Endothelial cell of umbilical vein (primary cell): Measurements from ENCODE around the gene CHRNA10. TPM values are rescaled to one million over a fixed set of nuclear protein-coding genes. Genes with fewer than 3 reads are reported as not detected.

ENCODE experiments used
- BruUV-seq: library from RNA; stranded (reverse); fragments of 400-500 nt; replicated peaks from 2 replicates; lab custom pipeline; 2021; lab: Mats Ljungman, UMichigan
- CTCF ChIA-PET: fragments of 300-600, 350-600 bp; sonication (Branson Sonifier 250); formaldehyde crosslinking; loops from one replicate; lab custom pipeline; 2021; ENCODE audit warnings: antibody characterized with exemption, inconsistent platforms; lab: Charles Lee
- POLR2A ChIA-PET: fragments of 300-600, 350-600 bp; sonication (Branson Sonifier 250); formaldehyde crosslinking; loops from one replicate; lab custom pipeline; 2021; ENCODE audit warnings: antibody characterized with exemption, inconsistent platforms; lab: Charles Lee
- DNase-seq: peaks from one replicate; pipeline ENCODE4 v3.0.0-alpha.2; 2011; ENCODE audit warnings: low read depth, low spot score
- FAIRE-seq: peaks from 2 replicates; lab custom pipeline; 2011; peaks lifted over from hg19 to GRCh38; lab: Jason Lieb, UNC
- H2AFZ ChIP-seq: 2 replicates; pipeline ENCODE4 v1.6.0; 2012; ENCODE audit warnings: low read depth, low read length, control low read depth, inconsistent platforms
- H3K27ac ChIP-seq: 2 replicates; pipeline ENCODE4 v1.5.1; 2011; ENCODE audit warnings: low read depth, mild to moderate bottlenecking, control low read depth, low read length, moderate library complexity; ENCODE audit not compliant: insufficient read depth
- H3K27me3 ChIP-seq, 2 experiments: 2 replicates each; pipeline versions ENCODE4 v1.6.0 to v1.6.1; 2011; ENCODE audit warnings: low read length in 2 of 2, mixed read lengths in 1 of 2; ENCODE audit not compliant: control insufficient read depth in 2 of 2, insufficient read depth in 2 of 2
- H3K36me3 ChIP-seq, 2 experiments: 2 replicates in 1 of 2; 3 replicates in 1 of 2; pipeline ENCODE4 v1.5.1; 2011; ENCODE audit warnings: low read length in 2 of 2, mild to moderate bottlenecking in 1 of 2, moderate library complexity in 1 of 2; ENCODE audit not compliant: control insufficient read depth in 2 of 2, insufficient read depth in 2 of 2; ENCODE audit errors: extremely low read depth in 1 of 2
- H3K4me1 ChIP-seq: 3 replicates; pipeline ENCODE4 v1.5.1; 2011; ENCODE audit warnings: mild to moderate bottlenecking, low read length; ENCODE audit not compliant: control insufficient read depth, insufficient read depth; ENCODE audit errors: extremely low read depth
- H3K4me2 ChIP-seq: 2 replicates; pipeline ENCODE4 v1.6.1; 2011; ENCODE audit warnings: low read length, control low read depth, mixed read lengths; ENCODE audit not compliant: insufficient read depth
- H3K4me3 ChIP-seq, 3 experiments: fragments of 200-600 bp in 1 of 3; sonication (generic), shearing (Covaris generic) in 1 of 3; replicated peaks in 1 of 3; 2 replicates each; pipeline ENCODE4 v1.5.1; 2011 to 2016; ENCODE audit warnings: control low read depth in 3 of 3, low read length in 3 of 3, mild to moderate bottlenecking in 2 of 3, inconsistent platforms in 1 of 3, low read depth in 1 of 3, moderate library complexity in 1 of 3; ENCODE audit not compliant: insufficient read depth in 1 of 3
- H3K79me2 ChIP-seq: 2 replicates; pipeline ENCODE4 v1.6.0; 2012; ENCODE audit warnings: low read length, inconsistent platforms; ENCODE audit not compliant: control insufficient read depth, insufficient read depth
- H3K9ac ChIP-seq: replicated peaks from 2 replicates; pipeline ENCODE3; 2011; ENCODE audit warnings: low read length, control low read depth; ENCODE audit not compliant: insufficient read depth; ENCODE audit errors: extremely low read depth
- H3K9me1 ChIP-seq: replicated peaks from 3 replicates; pipeline ENCODE4 v1.6.0; 2011; ENCODE audit warnings: mild to moderate bottlenecking, low read length; ENCODE audit not compliant: control insufficient read depth, insufficient read depth; ENCODE audit errors: extremely low read depth
- H3K9me3 ChIP-seq: replicated peaks from 2 replicates; pipeline ENCODE4 v1.5.1; 2012; ENCODE audit warnings: low read length, inconsistent platforms; ENCODE audit not compliant: control insufficient read depth, insufficient read depth
- H4K20me1 ChIP-seq: replicated peaks from 2 replicates; pipeline ENCODE3; 2011; ENCODE audit warnings: mild to moderate bottlenecking, low read length; ENCODE audit not compliant: control insufficient read depth, insufficient read depth; ENCODE audit errors: extremely low read depth
- EZH2 ChIP-seq: IDR thresholded peaks from 2 replicates; pipeline ENCODE4 v1.6.1; 2012; ENCODE audit warnings: borderline replicate concordance, low read depth, mild to moderate bottlenecking, moderate library complexity, low read length, inconsistent platforms; ENCODE audit not compliant: severe bottlenecking
- FOS ChIP-seq: IDR thresholded peaks from 2 replicates; pipeline ENCODE4 v1.6.1; 2011; ENCODE audit warnings: mild to moderate bottlenecking, low read length, moderate library complexity, borderline replicate concordance; ENCODE audit not compliant: insufficient read depth
- GATA2 ChIP-seq: IDR thresholded peaks from 2 replicates; pipeline ENCODE4 v1.7.0; 2011; ENCODE audit warnings: low read depth, mild to moderate bottlenecking, moderate library complexity, mixed read lengths, low read length; ENCODE audit not compliant: insufficient read length, insufficient read depth
- JUN ChIP-seq: IDR thresholded peaks from 2 replicates; pipeline ENCODE4 v1.6.1; 2011; ENCODE audit warnings: borderline replicate concordance, low read depth; ENCODE audit not compliant: insufficient read length, insufficient read depth
- MYC ChIP-seq: IDR thresholded peaks from one replicate; pipeline ENCODE4 v1.6.1; 2011; ENCODE audit warnings: mild to moderate bottlenecking, low read depth, low read length
- POLR2A ChIP-seq: IDR thresholded peaks from 2 replicates; pipeline ENCODE4 v1.6.1; 2012; ENCODE audit warnings: low read depth, mild to moderate bottlenecking, control low read depth, low read length
- POLR2AphosphoS5 ChIP-seq: IDR thresholded peaks from 2 replicates; pipeline ENCODE4 v1.6.1; 2012; ENCODE audit warnings: low read depth, mild to moderate bottlenecking, control low read depth, low read length, moderate library complexity; ENCODE audit not compliant: insufficient read depth
- dilution Hi-C: fragments of 300-500 bp; cut with MboI; formaldehyde crosslinking; loops from one replicate; pipeline ENCODE4 v1.15.0; 2019; ENCODE audit warnings: low sequenced_read_pairs; ENCODE audit not compliant: extremely low pct_ligation_motif_present
- intact Hi-C: fragments of 100-400 bp; cut with micrococcal nuclease; formaldehyde crosslinking; loops from one replicate; pipeline ENCODE4 v1.10.0; 2022
- polyA plus RNA-seq, 4 experiments: library from polyadenylated mRNA; depleted of rRNA in 3 of 4; stranded (reverse) in 3 of 4; unstranded in 1 of 4; fragments of >200 nt; gene quantifications; 2 replicates each; pipeline versions ENCODE4 v1.2.1 to v1.2.3, GENCODE V29; 2011 to 2012; ENCODE audit warnings: missing spikeins in 1 of 4
- total RNA-seq: library from RNA; stranded (reverse); gene quantifications from 2 replicates; pipeline ENCODE4 v1.2.3, GENCODE V29; 2021
- TF ChIP-seq, protein P1 (sequence below), 2 donors: IDR thresholded peaks; 1 replicate in 1 of 2; 2 replicates in 1 of 2; pipeline ENCODE4 v1.5.1; 2011; ENCODE audit warnings: low read length in 2 of 2, mild to moderate bottlenecking in 2 of 2, moderate library complexity in 2 of 2, control low read depth in 1 of 2, inconsistent platforms in 1 of 2, low read depth in 1 of 2; ENCODE audit not compliant: insufficient read depth in 1 of 2; ENCODE audit errors: extremely low read depth in 1 of 2
- TF ChIP-seq, protein P2 (sequence below): IDR thresholded peaks from 2 replicates; pipeline ENCODE4 v1.6.1; 2011; ENCODE audit not compliant: insufficient read depth, insufficient read length

Gene CHRNA10
- total and polyA plus RNA-seq, 2 donors (not counting 3 experiments of a cell fraction or from before 2014, with no cell fraction given), result 1.1 to 1.8 TPM

DNA sequence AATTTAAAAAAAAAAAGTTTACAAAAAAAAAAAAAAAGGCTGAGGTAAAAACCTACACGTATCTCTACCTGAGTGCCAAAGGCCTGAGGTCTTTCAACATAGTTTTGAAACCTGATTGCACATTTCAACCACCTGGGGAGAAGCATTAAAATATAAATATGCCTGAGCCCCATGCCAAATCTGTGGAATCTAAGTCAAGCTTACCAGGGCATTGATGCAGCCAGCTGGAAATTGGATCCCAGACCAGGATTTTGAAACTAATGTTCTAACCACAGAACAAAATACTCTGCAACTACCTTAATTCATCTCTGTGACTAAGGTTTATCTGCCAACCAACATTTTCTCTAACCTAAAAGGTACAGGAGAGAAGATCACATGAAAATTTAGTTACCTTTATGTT is 38.8 kb upstream of the CHRNA10 start:
- H2AFZ ChIP-seq, result no peak overlapping the region
- no peak for DNase-seq
- H3K4me3 ChIP-seq, result no peak overlapping the region
- H3K79me2 ChIP-seq, result peaks cover 6% of the 10 kb centered on the region
- no peaks in the 10 kb centered on the region for H3K4me1 ChIP-seq
- ChIA-PET CTCF (interaction anchor here (1.4 kb wide), 1 partner anchor 9 kb away, joined by 6 read pairs; no protein-coding TSS in a partner anchor), POLR2A (no interaction called here)
- peaks cover 19 to 37% of the 10 kb centered on the region in 2 experiments for H3K36me3 ChIP-seq
- H3K27ac ChIP-seq, result no peak overlapping the region
- no peak overlapping the region for H3K4me2 ChIP-seq
- no TSS peak for BruUV-seq
- no peak for TF ChIP-seq FOS
- TF ChIP-seq MYC, result no peak
- TF ChIP-seq POLR2AphosphoS5, result no peak
- TF ChIP-seq JUN, result no peak
- TF ChIP-seq, protein P1, sequence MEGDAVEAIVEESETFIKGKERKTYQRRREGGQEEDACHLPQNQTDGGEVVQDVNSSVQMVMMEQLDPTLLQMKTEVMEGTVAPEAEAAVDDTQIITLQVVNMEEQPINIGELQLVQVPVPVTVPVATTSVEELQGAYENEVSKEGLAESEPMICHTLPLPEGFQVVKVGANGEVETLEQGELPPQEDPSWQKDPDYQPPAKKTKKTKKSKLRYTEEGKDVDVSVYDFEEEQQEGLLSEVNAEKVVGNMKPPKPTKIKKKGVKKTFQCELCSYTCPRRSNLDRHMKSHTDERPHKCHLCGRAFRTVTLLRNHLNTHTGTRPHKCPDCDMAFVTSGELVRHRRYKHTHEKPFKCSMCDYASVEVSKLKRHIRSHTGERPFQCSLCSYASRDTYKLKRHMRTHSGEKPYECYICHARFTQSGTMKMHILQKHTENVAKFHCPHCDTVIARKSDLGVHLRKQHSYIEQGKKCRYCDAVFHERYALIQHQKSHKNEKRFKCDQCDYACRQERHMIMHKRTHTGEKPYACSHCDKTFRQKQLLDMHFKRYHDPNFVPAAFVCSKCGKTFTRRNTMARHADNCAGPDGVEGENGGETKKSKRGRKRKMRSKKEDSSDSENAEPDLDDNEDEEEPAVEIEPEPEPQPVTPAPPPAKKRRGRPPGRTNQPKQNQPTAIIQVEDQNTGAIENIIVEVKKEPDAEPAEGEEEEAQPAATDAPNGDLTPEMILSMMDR (IDR thresholded peaks at IDR 0.05; ENCODE audit: extremely low read depth in 1 of 2, insufficient read depth in 1 of 2, low read depth in 1 of 2, low read length in 2 of 2), result no peak
- no peak for TF ChIP-seq GATA2
- no peak for TF ChIP-seq POLR2A
- TF ChIP-seq, protein P2, sequence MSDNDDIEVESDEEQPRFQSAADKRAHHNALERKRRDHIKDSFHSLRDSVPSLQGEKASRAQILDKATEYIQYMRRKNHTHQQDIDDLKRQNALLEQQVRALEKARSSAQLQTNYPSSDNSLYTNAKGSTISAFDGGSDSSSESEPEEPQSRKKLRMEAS, result no peak
- no peak for TF ChIP-seq EZH2
- H3K9ac ChIP-seq, result no peak overlapping the region
- H3K9me3 ChIP-seq, result no peaks in the 10 kb centered on the region
- dilution Hi-C loops, result no loop called here
- H3K9me1 ChIP-seq, result no peaks in the 10 kb centered on the region
- no peak for FAIRE-seq
- intact Hi-C loops, result no loop called here
- no peaks in the 10 kb centered on the region for H3K27me3 ChIP-seq
- H4K20me1 ChIP-seq, result peaks cover 2% of the 10 kb centered on the region
